ENCODE measurements around the gene CACNA2D4.

DNA sequence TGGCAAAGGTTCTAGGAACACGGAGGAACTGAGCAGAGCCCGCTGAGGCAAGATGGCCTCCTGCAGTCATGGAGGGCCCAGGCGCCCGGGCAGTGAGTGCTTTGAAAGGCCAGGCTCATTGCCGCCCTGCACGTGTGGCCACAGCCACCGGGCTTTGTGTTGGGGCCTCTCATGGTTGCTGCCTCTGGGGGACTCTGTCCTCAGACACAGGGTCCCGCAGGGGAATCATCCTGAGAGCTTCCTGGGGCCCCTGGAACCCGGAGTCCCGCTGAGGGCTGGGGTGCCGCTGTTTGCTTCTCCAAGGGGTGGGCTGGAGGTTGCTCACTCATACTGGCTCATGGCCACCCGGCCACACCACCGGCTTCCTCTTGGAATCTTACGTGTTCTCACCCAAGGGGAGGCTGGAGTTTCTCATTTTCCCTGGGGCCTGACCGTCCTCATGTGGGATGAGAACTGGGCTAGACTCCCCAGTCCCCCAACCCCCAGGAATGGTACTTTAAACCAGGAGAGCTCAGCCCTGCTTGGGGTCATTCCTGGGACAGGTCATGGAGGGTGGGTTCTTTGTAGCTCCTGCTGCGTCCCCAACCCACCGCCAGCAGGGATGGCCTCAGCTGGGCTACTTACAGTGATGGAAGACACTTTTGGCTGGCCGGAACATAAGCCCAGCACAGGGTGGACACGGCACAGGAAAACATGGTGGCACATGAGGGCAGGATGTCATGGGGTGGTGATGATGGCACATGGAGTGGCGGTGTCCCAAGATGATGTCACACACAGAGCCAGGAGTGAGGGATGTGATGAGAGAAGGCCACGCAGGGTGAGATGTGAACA lies 119.2 kb downstream of the CACNA2D4 start:
- TF ChIP-seq, protein P1, sequence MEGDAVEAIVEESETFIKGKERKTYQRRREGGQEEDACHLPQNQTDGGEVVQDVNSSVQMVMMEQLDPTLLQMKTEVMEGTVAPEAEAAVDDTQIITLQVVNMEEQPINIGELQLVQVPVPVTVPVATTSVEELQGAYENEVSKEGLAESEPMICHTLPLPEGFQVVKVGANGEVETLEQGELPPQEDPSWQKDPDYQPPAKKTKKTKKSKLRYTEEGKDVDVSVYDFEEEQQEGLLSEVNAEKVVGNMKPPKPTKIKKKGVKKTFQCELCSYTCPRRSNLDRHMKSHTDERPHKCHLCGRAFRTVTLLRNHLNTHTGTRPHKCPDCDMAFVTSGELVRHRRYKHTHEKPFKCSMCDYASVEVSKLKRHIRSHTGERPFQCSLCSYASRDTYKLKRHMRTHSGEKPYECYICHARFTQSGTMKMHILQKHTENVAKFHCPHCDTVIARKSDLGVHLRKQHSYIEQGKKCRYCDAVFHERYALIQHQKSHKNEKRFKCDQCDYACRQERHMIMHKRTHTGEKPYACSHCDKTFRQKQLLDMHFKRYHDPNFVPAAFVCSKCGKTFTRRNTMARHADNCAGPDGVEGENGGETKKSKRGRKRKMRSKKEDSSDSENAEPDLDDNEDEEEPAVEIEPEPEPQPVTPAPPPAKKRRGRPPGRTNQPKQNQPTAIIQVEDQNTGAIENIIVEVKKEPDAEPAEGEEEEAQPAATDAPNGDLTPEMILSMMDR (IDR thresholded peaks at IDR 0.05), result no peak
- no peak for TF ChIP-seq POLR2A (IDR thresholded peaks at IDR 0.05)

Data from adrenal gland (tissue), 5 donors.